Hematopoietic multipotent progenitor cell (in vitro differentiated cells): ENCODE data around the gene PLEKHA3. TPM values are rescaled to one million over a fixed set of nuclear protein-coding genes. Genes with fewer than 3 reads are reported as not detected.

Source experiments
- DNase-seq, 3 donors: peaks; one replicate each; pipeline ENCODE4 v3.0.0-alpha.2; 2011 to 2015; ENCODE audit warnings: low read depth in 2 of 3, low spot score in 2 of 3
- total RNA-seq: library from RNA; depleted of rRNA; stranded (reverse); fragments of >200 nt; gene quantifications from one replicate; pipeline ENCODE4 v1.2.3, GENCODE V29; 2012

PLEKHA3 gene
- total RNA-seq, 1 donor = 4.8 TPM

GRCh38 chr2:178478439-178479274, 1.6 kb upstream of the PLEKHA3 start, which contains the start of gene FKBP7:
FKBP7 (minus strand) TSS chr2:178478600; CDS start chr2:178478499, 101 bp downstream.
- peak; percentile 78 to 85 (median 85) for DNase-seq

- DNase-seq = no peak
These were observed 1.0 kb upstream of the PLEKHA3 start for GRCh38 chr2:178479275-178479616.

- no peak for DNase-seq
These were observed 465 bp upstream of the PLEKHA3 start for GRCh38 chr2:178479758-178480226.

- DNase-seq = peak in 1 of 3 donors; percentile 9
These were observed 2.2 kb downstream of the PLEKHA3 start for GRCh38 chr2:178482437-178482836.

GRCh38 chr2:178484245-178485041, 4.2 kb downstream of the PLEKHA3 start:
- no peak for DNase-seq

- no peak for DNase-seq
These were observed 5.1 kb downstream of the PLEKHA3 start for GRCh38 chr2:178485356-178485755.

- DNase-seq = no peak
These were observed 11.4 kb downstream of the PLEKHA3 start for GRCh38 chr2:178491612-178492011.

GRCh38 chr2:178496049-178496448, 15.8 kb downstream of the PLEKHA3 start:
- no peak for DNase-seq

- DNase-seq = no peak
These were observed 17.9 kb downstream of the PLEKHA3 start for GRCh38 chr2:178498137-178498536.

- DNase-seq = no peak
These were observed 19.4 kb downstream of the PLEKHA3 start for GRCh38 chr2:178499640-178500039.

- DNase-seq = no peak
These were observed 22.5 kb downstream of the PLEKHA3 start for GRCh38 chr2:178502751-178503150.

- DNase-seq = no peak
These were observed 25.8 kb downstream of the PLEKHA3 start for GRCh38 chr2:178506101-178506500.

GRCh38 chr2:178506524-178506923, 26.3 kb downstream of the PLEKHA3 start:
- no peak for DNase-seq

GRCh38 chr2:178506949-178507348, 26.7 kb downstream of the PLEKHA3 start:
- DNase-seq = no peak

GRCh38 chr2:178508646-178509045, 28.4 kb downstream of the PLEKHA3 start:
- no peak for DNase-seq

- DNase-seq = no peak
These were observed 30.1 kb downstream of the PLEKHA3 start for GRCh38 chr2:178510384-178510783.

- DNase-seq = no peak
These were observed 32.2 kb downstream of the PLEKHA3 start for GRCh38 chr2:178512484-178512883.

- DNase-seq = no peak
These were observed 33.6 kb downstream of the PLEKHA3 start for GRCh38 chr2:178513876-178514275.

- no peak for DNase-seq
These were observed 34.4 kb downstream of the PLEKHA3 start for GRCh38 chr2:178514664-178515063.

- no peak for DNase-seq
These were observed 37.2 kb downstream of the PLEKHA3 start for GRCh38 chr2:178517496-178517895.

GRCh38 chr2:178521304-178522150, 41.3 kb downstream of the PLEKHA3 start:
- DNase-seq = no peak
